Esophagus (tissue), 2 donors: Measurements from ENCODE around the gene FRMPD2. TPM values are rescaled to one million over a fixed set of nuclear protein-coding genes. Genes with fewer than 3 reads are reported as not detected.

ENCODE experiments used
- H3K27ac ChIP-seq, 2 donors: one replicate each; pipeline ENCODE4 v1.5.1; 2013; ENCODE audit warnings: low read depth in 2 of 2, mild to moderate bottlenecking in 2 of 2, inconsistent platforms in 1 of 2, low read length in 1 of 2, moderate library complexity in 1 of 2
- H3K27me3 ChIP-seq, 2 donors: one replicate each; pipeline ENCODE4 v1.6.1; 2013; ENCODE audit warnings: low read length in 2 of 2, control low read depth in 1 of 2, mild to moderate bottlenecking in 1 of 2; ENCODE audit not compliant: insufficient read depth in 2 of 2, control insufficient read depth in 1 of 2
- H3K36me3 ChIP-seq, 2 donors: one replicate each; pipeline ENCODE4 v1.6.1; 2013; ENCODE audit warnings: low read length in 1 of 2; ENCODE audit not compliant: control insufficient read depth in 2 of 2, insufficient read depth in 2 of 2
- H3K4me1 ChIP-seq, 2 donors: one replicate each; pipeline ENCODE4 v1.6.1; 2013; ENCODE audit warnings: low read length in 1 of 2; ENCODE audit not compliant: control insufficient read depth in 2 of 2, insufficient read depth in 2 of 2
- H3K4me3 ChIP-seq, 2 donors: one replicate each; pipeline ENCODE4 v1.5.1; 2013; ENCODE audit warnings: low read length in 2 of 2, mild to moderate bottlenecking in 2 of 2, low read depth in 1 of 2, moderate library complexity in 1 of 2
- H3K9me3 ChIP-seq, 2 donors: one replicate each; pipeline ENCODE4 v1.6.1; 2013; ENCODE audit warnings: mild to moderate bottlenecking in 2 of 2, low read depth in 1 of 2, low read length in 1 of 2, moderate library complexity in 1 of 2; ENCODE audit not compliant: control insufficient read depth in 2 of 2, insufficient read depth in 1 of 2
- WGBS, 2 donors: extraction: QIAGEN DNeasy Blood & Tissue Kit; methylation state at CpG; one replicate each; pipeline ENCODE4 v1.1.7; 2013; 5-methylcytosine and 5-hydroxymethylcytosine counted together
- polyA plus RNA-seq, 2 donors: library from polyadenylated mRNA; stranded (reverse); fragments of 200-250 nt; gene quantifications; one replicate each; pipeline ENCODE4 v1.2.3, GENCODE V29; 2013
- donor health status: healthy with polysubstance abuse.
- donor health status: Bipolar disorder and iron deficiency.

Gene FRMPD2
- polyA plus RNA-seq, 2 donors = 0.02 to 0.06 TPM

DNA sequence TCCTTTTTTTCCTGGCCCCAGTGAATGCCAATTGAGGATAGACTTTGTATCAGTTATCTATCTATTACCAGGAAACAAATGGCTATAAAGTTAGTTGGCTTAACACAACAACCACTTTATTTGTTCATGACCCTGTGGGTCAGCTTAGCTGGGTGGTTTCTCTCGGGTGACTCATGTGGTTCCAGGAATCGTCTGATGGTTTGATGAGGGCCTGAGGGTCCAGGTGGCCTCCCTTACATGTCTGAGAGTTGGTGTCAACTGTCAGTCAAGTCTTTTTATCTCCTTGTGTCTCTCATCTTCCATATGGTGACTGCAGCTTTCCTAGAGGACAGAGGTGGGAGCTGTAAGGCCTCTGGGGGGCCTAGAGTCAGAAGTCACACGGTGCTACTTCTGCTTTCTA lies 16.7 kb upstream of the FRMPD2 start:
- WGBS, 2 donors = 74 to 75% methylated on average over 3 of the region's 3 CpGs
- Histone ChIP-seq H3K27ac (no peak overlapping the region), H3K27me3 (no peaks in the 10 kb centered on the region), H3K36me3 (no peaks in the 10 kb centered on the region), H3K9me3 (no peaks in the 10 kb centered on the region), H3K4me1 (peaks cover 6 to 12% of the 10 kb centered on the region in 2 donors), H3K4me3 (no peak overlapping the region)

DNA sequence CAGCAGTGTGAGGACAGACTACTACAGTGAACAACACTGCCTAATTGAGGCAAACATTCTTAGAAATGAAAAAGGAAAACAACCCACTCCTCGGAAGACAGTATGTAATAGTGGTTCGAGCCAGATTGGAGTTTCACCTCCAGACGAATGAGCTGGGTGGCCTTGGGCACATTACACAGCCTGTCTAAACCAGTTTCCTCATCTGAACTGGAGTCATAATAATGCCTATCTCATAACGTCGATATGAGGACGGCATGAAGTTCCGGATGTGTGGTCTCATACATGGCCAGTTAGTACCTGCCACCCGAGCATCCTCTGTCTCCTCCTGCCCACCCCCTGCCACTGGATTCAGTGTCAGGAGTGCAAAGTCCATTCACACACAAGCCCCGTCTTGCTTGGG lies 15.8 kb upstream of the FRMPD2 start:
- H3K27ac ChIP-seq = no peak overlapping the region
- H3K27me3 ChIP-seq = no peaks in the 10 kb centered on the region
- peaks cover 6 to 12% of the 10 kb centered on the region in 2 donors for H3K4me1 ChIP-seq
- H3K36me3 ChIP-seq = no peaks in the 10 kb centered on the region
- H3K4me3 ChIP-seq = no peak overlapping the region
- WGBS, 2 donors = 83 to 87% methylated on average over 9 of the region's 9 CpGs
- no peaks in the 10 kb centered on the region for H3K9me3 ChIP-seq

- H3K4me1 ChIP-seq = peaks cover 6 to 12% of the 10 kb centered on the region in 2 donors
- no peak overlapping the region for H3K4me3 ChIP-seq
- H3K9me3 ChIP-seq = peaks cover 0 to 2% of the 10 kb centered on the region in 2 donors
- H3K27ac ChIP-seq = no peak overlapping the region
- 26 to 32% methylated on average over 9 of the region's 9 CpGs for WGBS, 2 donors
- H3K36me3 ChIP-seq = no peaks in the 10 kb centered on the region
- H3K27me3 ChIP-seq = no peaks in the 10 kb centered on the region
Measured at GRCh38 chr10:48289501-48290238, 15.2 kb upstream of the FRMPD2 start.

DNA sequence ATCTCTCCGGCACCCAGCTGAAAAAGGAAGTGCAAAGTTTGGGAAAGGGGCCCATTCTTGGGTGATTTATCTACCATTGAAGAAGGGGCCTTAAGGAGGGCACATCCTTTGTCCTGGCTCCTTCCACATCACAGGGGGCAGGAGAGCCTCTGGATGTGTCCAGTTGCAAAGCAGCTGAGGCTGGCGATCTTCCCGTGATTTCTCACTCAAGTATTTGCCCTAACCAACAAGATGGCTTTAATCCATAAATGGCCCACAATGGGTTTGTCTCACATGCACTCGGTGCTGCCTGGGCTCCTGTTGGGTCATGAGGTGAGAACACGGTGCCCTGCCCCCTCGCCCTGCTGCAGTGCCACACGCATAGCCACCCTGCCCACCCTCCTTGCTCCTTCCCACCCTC lies 14.2 kb upstream of the FRMPD2 start:
- Histone ChIP-seq H3K27me3 (no peaks in the 10 kb centered on the region), H3K4me3 (no peak overlapping the region), H3K4me1 (peaks cover 6 to 12% of the 10 kb centered on the region in 2 donors), H3K27ac (no peak overlapping the region), H3K9me3 (peaks cover 0 to 10% of the 10 kb centered on the region in 2 donors), H3K36me3 (no peaks in the 10 kb centered on the region)
- WGBS, 2 donors = 85 to 86% methylated on average over 7 of the region's 7 CpGs

- H3K27me3 ChIP-seq = no peaks in the 10 kb centered on the region
- H3K9me3 ChIP-seq = peaks cover 0 to 10% of the 10 kb centered on the region in 2 donors
- no peak overlapping the region for H3K4me3 ChIP-seq
- 50 to 53% methylated on average over 13 of the region's 13 CpGs for WGBS, 2 donors
- no peak overlapping the region for H3K27ac ChIP-seq
- H3K36me3 ChIP-seq = no peaks in the 10 kb centered on the region
- peaks cover 6 to 12% of the 10 kb centered on the region in 2 donors for H3K4me1 ChIP-seq
Measured at GRCh38 chr10:48287417-48288391, 13.2 kb upstream of the FRMPD2 start.

DNA sequence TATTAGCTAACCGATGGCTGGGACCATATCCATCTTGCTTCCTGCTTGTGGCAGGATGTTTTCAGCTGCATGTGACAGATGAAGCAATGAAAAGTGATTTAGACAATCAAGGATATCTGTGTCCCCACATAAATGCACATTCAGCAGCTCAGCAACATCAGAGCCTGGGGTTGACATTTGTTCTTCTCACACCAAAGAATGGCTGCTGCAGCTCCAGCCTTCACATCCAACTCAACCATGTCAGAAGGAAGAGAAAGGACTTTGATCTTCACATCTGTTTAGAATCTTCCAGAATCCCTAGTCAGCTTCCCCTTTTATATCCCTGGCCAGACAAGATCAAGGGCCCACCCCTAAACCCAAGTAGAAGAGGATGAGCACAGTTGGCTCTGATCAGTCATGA lies 11.9 kb upstream of the FRMPD2 start:
- Histone ChIP-seq H3K4me3 (no peak overlapping the region), H3K9me3 (peaks cover 0 to 10% of the 10 kb centered on the region in 2 donors), H3K4me1 (peaks cover 6 to 12% of the 10 kb centered on the region in 2 donors), H3K36me3 (no peaks in the 10 kb centered on the region), H3K27me3 (no peaks in the 10 kb centered on the region), H3K27ac (no peak overlapping the region)
- WGBS, 2 donors = 83 to 88% methylated on average over 1 of the region's 1 CpG

- Histone ChIP-seq H3K4me3 (no peak overlapping the region), H3K4me1 (peaks cover 6 to 12% of the 10 kb centered on the region in 2 donors), H3K36me3 (no peaks in the 10 kb centered on the region), H3K9me3 (peaks cover 0 to 10% of the 10 kb centered on the region in 2 donors), H3K27ac (no peak overlapping the region), H3K27me3 (no peaks in the 10 kb centered on the region)
- WGBS, 2 donors = 67 to 69% methylated on average over 5 of the region's 5 CpGs
Measured at GRCh38 chr10:48285710-48286109, 11.2 kb upstream of the FRMPD2 start.

GRCh38 chr10:48284811-48285210 lies 10.3 kb upstream of the FRMPD2 start:
- H3K4me3 ChIP-seq = no peak overlapping the region
- no peaks in the 10 kb centered on the region for H3K27me3 ChIP-seq
- H3K4me1 ChIP-seq = peaks cover 6 to 12% of the 10 kb centered on the region in 2 donors
- no peaks in the 10 kb centered on the region for H3K36me3 ChIP-seq
- no peak overlapping the region for H3K27ac ChIP-seq
- WGBS, 2 donors = 47 to 72% methylated on average over 4 of the region's 4 CpGs
- peaks cover 0 to 10% of the 10 kb centered on the region in 2 donors for H3K9me3 ChIP-seq

DNA sequence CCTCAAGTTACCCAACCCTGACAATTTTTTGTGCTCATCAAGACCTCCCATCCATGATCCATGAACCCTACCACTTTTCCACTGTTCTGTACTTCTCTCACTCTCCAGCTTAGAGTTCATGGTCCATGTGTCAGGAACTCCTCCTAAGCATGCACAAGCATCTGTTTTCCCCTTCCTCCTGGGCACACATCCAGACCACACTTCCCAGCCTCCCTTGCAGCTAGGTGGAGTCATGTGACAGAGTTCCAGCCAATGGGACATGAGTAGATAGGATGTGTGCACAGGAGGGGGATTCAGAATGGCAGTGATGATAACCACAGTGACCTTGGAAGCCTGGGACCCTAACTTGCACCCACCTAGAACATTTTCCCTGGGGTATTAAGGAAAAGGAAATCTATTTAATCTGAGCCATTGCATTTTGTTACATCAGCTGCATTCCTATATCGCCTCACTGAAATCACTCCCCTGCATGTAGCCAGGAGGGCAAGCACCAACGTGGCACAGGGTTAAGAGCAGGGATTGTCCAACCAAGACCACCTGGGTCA lies 9.6 kb upstream of the FRMPD2 start:
- Histone ChIP-seq H3K27me3 (no peaks in the 10 kb centered on the region), H3K4me1 (peaks cover 6 to 12% of the 10 kb centered on the region in 2 donors), H3K27ac (no peak overlapping the region), H3K36me3 (no peaks in the 10 kb centered on the region), H3K9me3 (peaks cover 0 to 10% of the 10 kb centered on the region in 2 donors), H3K4me3 (no peak overlapping the region)
- 78 to 86% methylated on average over 2 of the region's 2 CpGs for WGBS, 2 donors
